C4-2B (cell line): ENCODE measurements around the gene DNAJC27.

Experiments used
- H3K27ac ChIP-seq: fragments of 450-650 bp; 2 replicates; pipeline ENCODE4 v1.5.1; 2017
- CTCF ChIP-seq: fragments of 450-650 bp; conservative IDR thresholded peaks from 2 replicates; pipeline ENCODE4 v1.5.1; 2017; ENCODE audit warnings: mild to moderate bottlenecking
- ZFX ChIP-seq: fragments of 450-650 bp; IDR thresholded peaks from 2 replicates; pipeline ENCODE4 v1.6.1; 2017

DNAJC27 gene

GRCh38 chr2:24939353-24939752 lies 32.4 kb downstream of the DNAJC27 start:
- TF ChIP-seq ZFX (no peak), CTCF (no peak)
- no peak overlapping the region for H3K27ac ChIP-seq

- TF ChIP-seq ZFX (no peak), CTCF (no peak)
- H3K27ac ChIP-seq: no peak overlapping the region
Observed at GRCh38 chr2:24937236-24937635, 34.5 kb downstream of the DNAJC27 start.

GRCh38 chr2:24935145-24935544 lies 36.6 kb downstream of the DNAJC27 start:
- H3K27ac ChIP-seq: no peak overlapping the region
- TF ChIP-seq CTCF (no peak), ZFX (no peak)

- H3K27ac ChIP-seq: no peak overlapping the region
- TF ChIP-seq ZFX: no peak
- TF ChIP-seq CTCF: no peak
Observed at GRCh38 chr2:24932715-24933114, 39.0 kb downstream of the DNAJC27 start.

- no peak overlapping the region for H3K27ac ChIP-seq
- TF ChIP-seq ZFX: no peak
- no peak for TF ChIP-seq CTCF
Observed at GRCh38 chr2:24930768-24931167, 41.0 kb downstream of the DNAJC27 start.

- TF ChIP-seq ZFX (no peak), CTCF (no peak)
- H3K27ac ChIP-seq: no peak overlapping the region
Observed at GRCh38 chr2:24929230-24929629, 42.5 kb downstream of the DNAJC27 start.

- TF ChIP-seq CTCF (no peak), ZFX (no peak)
Observed at GRCh38 chr2:24928036-24928435, 43.7 kb downstream of the DNAJC27 start.

More at GRCh38 chr2:24928036-24928435, 43.7 kb downstream of the DNAJC27 start:
- H3K27ac ChIP-seq: no peak overlapping the region
